CD14-positive monocyte (primary cell): Measurements from ENCODE around the gene PHLDB3. TPM values are rescaled to one million over a fixed set of nuclear protein-coding genes. Genes with fewer than 3 reads are reported as not detected.
A peak's percentile ranks its signal among the peaks of the same experiment; 100 is the strongest.
"Not testable (repeated sequence)": the region's sequence is repeated elsewhere in the genome, so short reads cannot be mapped to it uniquely, and the experiment has no call there.

Experiments used
- DNase-seq, 3 donors: peaks; one replicate each; pipeline ENCODE4 v3.0.0-alpha.2; 2011 to 2022
- H2AFZ ChIP-seq: 2 replicates; pipeline ENCODE4 v1.6.0; 2012; ENCODE audit warnings: mild to moderate bottlenecking, low read depth, low read length, inconsistent platforms; ENCODE audit not compliant: insufficient read depth, poor library complexity, severe bottlenecking
- H3K27ac ChIP-seq, 2 donors: 1 replicate in 1 of 2; 2 replicates in 1 of 2; pipeline ENCODE4 v1.5.1; 2012 to 2013; ENCODE audit warnings: low read length in 2 of 2, control low read depth in 1 of 2, inconsistent platforms in 1 of 2, low read depth in 1 of 2, mild to moderate bottlenecking in 1 of 2
- H3K27me3 ChIP-seq, 2 donors: one replicate each; pipeline versions ENCODE4 v1.6.0 to v1.6.1; 2011 to 2013; ENCODE audit warnings: low read length in 2 of 2; ENCODE audit not compliant: control insufficient read depth in 2 of 2, insufficient read depth in 2 of 2
- H3K36me3 ChIP-seq, 2 donors: replicated peaks in 1 of 2; 1 replicate in 1 of 2; 2 replicates in 1 of 2; pipeline versions ENCODE4 v1.5.1 to v1.6.1; 2012 to 2013; ENCODE audit warnings: low read length in 2 of 2, control low read depth in 1 of 2, inconsistent platforms in 1 of 2, mild to moderate bottlenecking in 1 of 2; ENCODE audit not compliant: insufficient read depth in 2 of 2, control insufficient read depth in 1 of 2
- H3K4me1 ChIP-seq, 2 donors: 1 replicate in 1 of 2; 2 replicates in 1 of 2; pipeline versions ENCODE4 v1.5.1 to v1.6.1; 2012 to 2013; ENCODE audit warnings: low read length in 2 of 2, control low read depth in 1 of 2, inconsistent platforms in 1 of 2, mild to moderate bottlenecking in 1 of 2, moderate library complexity in 1 of 2; ENCODE audit not compliant: insufficient read depth in 2 of 2, control insufficient read depth in 1 of 2
- H3K4me2 ChIP-seq: replicated peaks from 2 replicates; pipeline ENCODE3; 2012; ENCODE audit warnings: low read length, moderate library complexity, mild to moderate bottlenecking; ENCODE audit not compliant: poor library complexity, severe bottlenecking; ENCODE audit errors: extremely low read depth
- H3K4me3 ChIP-seq, 3 experiments: fragments of 200-600 bp in 1 of 3; sonication (generic) in 1 of 3; replicated peaks in 1 of 3; 1 replicate in 2 of 3; 2 replicates in 1 of 3; pipeline ENCODE4 v1.5.1; 2011 to 2013; ENCODE audit warnings: low read length in 3 of 3, mild to moderate bottlenecking in 3 of 3, control low read depth in 2 of 3, low read depth in 2 of 3, inconsistent platforms in 1 of 3, moderate library complexity in 1 of 3
- H3K79me2 ChIP-seq: 2 replicates; pipeline ENCODE4 v1.6.0; 2012; ENCODE audit warnings: mild to moderate bottlenecking, control low read depth, inconsistent platforms, low read length, moderate library complexity; ENCODE audit not compliant: insufficient read depth
- H3K9ac ChIP-seq: 2 replicates; pipeline ENCODE4 v1.6.0; 2017; ENCODE audit warnings: low read length, mild to moderate bottlenecking; ENCODE audit not compliant: insufficient read depth, poor library complexity, severe bottlenecking
- H3K9me3 ChIP-seq, 2 donors: replicated peaks in 1 of 2; 1 replicate in 1 of 2; 2 replicates in 1 of 2; pipeline versions ENCODE4 v1.5.1 to v1.6.1; 2012 to 2013; ENCODE audit warnings: low read length in 2 of 2, control low read depth in 1 of 2; ENCODE audit not compliant: control insufficient read depth in 1 of 2, insufficient read depth in 1 of 2
- H4K20me1 ChIP-seq: 2 replicates; pipeline ENCODE4 v1.6.0; 2012; ENCODE audit warnings: mild to moderate bottlenecking, low read length, control low read depth, moderate library complexity; ENCODE audit not compliant: insufficient read depth
- H3K27ac Mint-ChIP-seq, 7 donors: one replicate each; pipeline ENCODE4 v1.8.0; 2020; ENCODE audit warnings: mild to moderate bottlenecking in 7 of 7, mixed read lengths in 7 of 7, moderate library complexity in 6 of 7, inconsistent platforms in 2 of 7
- H3K27me3 Mint-ChIP-seq, 3 donors: one replicate each; pipeline ENCODE4 v1.8.0; 2021 to 2022; ENCODE audit warnings: low read depth in 3 of 3, mild to moderate bottlenecking in 3 of 3, mixed read lengths in 3 of 3, moderate library complexity in 3 of 3, inconsistent platforms in 1 of 3
- H3K36me3 Mint-ChIP-seq, 2 donors: one replicate each; pipeline ENCODE4 v1.8.0; 2020; ENCODE audit warnings: mixed read lengths in 2 of 2, inconsistent platforms in 1 of 2, mild to moderate bottlenecking in 1 of 2
- H3K4me1 Mint-ChIP-seq: one replicate; pipeline ENCODE4 v1.8.0; 2020; ENCODE audit warnings: mild to moderate bottlenecking, mixed read lengths
- H3K4me3 Mint-ChIP-seq, 2 donors: one replicate each; pipeline ENCODE4 v1.8.0; 2020; ENCODE audit warnings: mild to moderate bottlenecking in 2 of 2, mixed read lengths in 2 of 2, moderate library complexity in 1 of 2
- H3K9me3 Mint-ChIP-seq, 7 donors: one replicate each; pipeline ENCODE4 v1.8.0; 2020 to 2022; ENCODE audit warnings: mixed read lengths in 7 of 7, mild to moderate bottlenecking in 6 of 7, moderate library complexity in 6 of 7, inconsistent platforms in 2 of 7
- WGBS: methylation state at CpG from one replicate; pipeline ENCODE4 v1.1.5; 2013; ENCODE audit warnings: missing lambda C conversion rate; ENCODE audit not compliant: insufficient coverage; 5-methylcytosine and 5-hydroxymethylcytosine counted together
- intact Hi-C, 2 donors: fragments of 100-400 bp; cut with micrococcal nuclease; formaldehyde crosslinking; loops; one replicate each; pipeline versions ENCODE4 v1.15.0 to v1.15.1; 2023
- polyA plus RNA-seq, 3 donors: library from polyadenylated mRNA; depleted of rRNA in 1 of 3; unstranded in 2 of 3; stranded (reverse) in 1 of 3; fragments of 300-500 nt in 2 of 3; fragments of >200 nt in 1 of 3; fragmentation: Illumina TruSeq in 2 of 3; gene quantifications; 1 replicate in 2 of 3; 2 replicates in 1 of 3; pipeline ENCODE4 v1.2.3, GENCODE V29; 2012 to 2021
- TF ChIP-seq, protein P1 (sequence below): fragments of 200-600 bp; IDR thresholded peaks from one replicate; pipeline ENCODE4 v1.8.0; 2022; ENCODE audit warnings: antibody characterized with exemption, mild to moderate bottlenecking

The PHLDB3 gene
- polyA plus RNA-seq, 3 donors, result 1.4 to 3.4 (median 1.7) TPM

DNA sequence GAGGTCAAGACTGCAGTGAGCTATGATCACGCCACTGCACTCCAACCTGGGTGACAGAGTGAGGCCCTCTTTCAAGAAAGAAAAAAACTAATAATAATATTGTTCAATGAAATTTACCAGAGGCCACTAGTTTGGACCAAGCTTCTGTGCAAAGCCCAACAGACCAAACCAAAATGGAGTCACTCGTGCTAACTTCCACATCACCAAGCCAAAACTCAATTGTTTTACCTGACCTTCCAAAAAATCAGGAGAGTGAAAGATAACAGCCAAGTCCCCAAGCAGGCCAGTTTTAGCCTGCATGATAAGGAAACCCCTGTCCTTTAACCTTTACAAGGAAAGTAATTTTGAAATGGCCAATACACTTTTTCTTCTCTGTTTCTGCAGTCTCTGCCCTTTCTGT lies 59.1 kb downstream of the PHLDB3 start:
- H3K4me1 Mint-ChIP-seq, result peaks cover 25% of the 10 kb centered on the region
- Histone ChIP-seq H3K36me3 (no peaks in the 10 kb centered on the region), H3K27ac (no peak overlapping the region), H3K4me1 (peaks cover 35 to 36% of the 10 kb centered on the region in 2 donors), H3K27me3 (no peaks in the 10 kb centered on the region), H4K20me1 (no peaks in the 10 kb centered on the region), H3K9me3 (no peaks in the 10 kb centered on the region), H3K9ac (no peak overlapping the region), H3K4me2 (no peak overlapping the region), H2AFZ (no peak overlapping the region), H3K4me3 (no peak overlapping the region), H3K79me2 (no peaks in the 10 kb centered on the region)
- WGBS, result 100% methylated on average over 1 of the region's 2 CpGs
- no peak overlapping the region for H3K4me3 Mint-ChIP-seq
- no peak for DNase-seq
- intact Hi-C loops, result loop anchor here in 1 of 2 donors (5.0 kb wide), 2 partner anchors 62 to 77 kb away; no protein-coding TSS in a partner anchor
- peaks cover 8 to 16% (median 12%) of the 10 kb centered on the region in 3 donors for H3K27me3 Mint-ChIP-seq
- H3K9me3 Mint-ChIP-seq, result peaks cover 0 to 3% (median 0%) of the 10 kb centered on the region in 7 donors
- no peak overlapping the region for H3K27ac Mint-ChIP-seq
- TF ChIP-seq, protein P1, sequence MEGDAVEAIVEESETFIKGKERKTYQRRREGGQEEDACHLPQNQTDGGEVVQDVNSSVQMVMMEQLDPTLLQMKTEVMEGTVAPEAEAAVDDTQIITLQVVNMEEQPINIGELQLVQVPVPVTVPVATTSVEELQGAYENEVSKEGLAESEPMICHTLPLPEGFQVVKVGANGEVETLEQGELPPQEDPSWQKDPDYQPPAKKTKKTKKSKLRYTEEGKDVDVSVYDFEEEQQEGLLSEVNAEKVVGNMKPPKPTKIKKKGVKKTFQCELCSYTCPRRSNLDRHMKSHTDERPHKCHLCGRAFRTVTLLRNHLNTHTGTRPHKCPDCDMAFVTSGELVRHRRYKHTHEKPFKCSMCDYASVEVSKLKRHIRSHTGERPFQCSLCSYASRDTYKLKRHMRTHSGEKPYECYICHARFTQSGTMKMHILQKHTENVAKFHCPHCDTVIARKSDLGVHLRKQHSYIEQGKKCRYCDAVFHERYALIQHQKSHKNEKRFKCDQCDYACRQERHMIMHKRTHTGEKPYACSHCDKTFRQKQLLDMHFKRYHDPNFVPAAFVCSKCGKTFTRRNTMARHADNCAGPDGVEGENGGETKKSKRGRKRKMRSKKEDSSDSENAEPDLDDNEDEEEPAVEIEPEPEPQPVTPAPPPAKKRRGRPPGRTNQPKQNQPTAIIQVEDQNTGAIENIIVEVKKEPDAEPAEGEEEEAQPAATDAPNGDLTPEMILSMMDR, result no peak
- no peaks in the 10 kb centered on the region for H3K36me3 Mint-ChIP-seq

DNA sequence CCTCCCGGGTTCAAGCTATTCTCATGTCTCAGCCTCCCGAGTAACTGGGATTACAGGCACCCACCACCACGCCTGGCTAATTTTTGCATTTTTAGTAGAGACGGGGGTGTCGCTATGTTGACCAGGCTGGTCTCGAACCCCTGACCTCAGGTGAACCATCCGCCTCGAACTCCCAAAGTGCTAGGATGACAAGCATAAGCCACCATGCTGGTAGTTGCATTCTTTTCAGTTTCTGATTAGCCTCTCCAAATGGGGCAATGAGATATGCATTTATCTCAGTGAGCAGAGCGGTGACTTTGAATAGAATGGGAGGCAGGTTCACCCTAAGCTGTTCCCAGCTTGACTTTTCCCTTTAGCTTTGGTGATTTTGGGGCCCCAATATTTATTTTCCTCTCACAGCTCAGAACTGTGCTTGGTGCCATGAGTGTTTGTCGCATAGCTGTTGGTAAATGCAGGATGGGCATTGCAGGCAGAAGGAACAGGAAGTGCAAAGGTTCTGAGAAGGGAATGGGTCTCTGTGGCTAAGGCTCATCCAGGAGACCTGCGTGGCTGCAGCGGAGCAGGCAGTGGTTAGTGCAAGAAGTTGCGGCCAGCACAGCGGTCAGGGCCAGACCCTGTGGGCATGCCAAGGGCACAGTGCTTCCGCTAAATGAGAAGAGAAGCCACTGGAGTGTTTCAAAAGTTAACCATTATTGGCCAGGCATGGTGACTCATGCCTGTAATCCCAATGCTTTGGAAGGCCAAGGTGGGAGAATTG lies 59.8 kb downstream of the PHLDB3 start:
- H2AFZ ChIP-seq, result no peak overlapping the region
- H3K9me3 ChIP-seq, result no peaks in the 10 kb centered on the region
- H3K27ac ChIP-seq, result no peak overlapping the region
- TF ChIP-seq, protein P1, result no peak
- Mint-ChIP-seq H3K27me3 (peaks cover 8 to 16% (median 12%) of the 10 kb centered on the region in 3 donors), H3K9me3 (peaks cover 0 to 3% (median 0%) of the 10 kb centered on the region in 7 donors), H3K27ac (peak overlapping the region in 5 of 7 donors; percentile 41 to 78 (median 47)), H3K4me3 (no peak overlapping the region), H3K4me1 (peaks cover 25% of the 10 kb centered on the region), H3K36me3 (no peaks in the 10 kb centered on the region)
- H3K9ac ChIP-seq, result no peak overlapping the region
- intact Hi-C loops, result loop anchor here in 1 of 2 donors (5.0 kb wide), 2 partner anchors 63 to 78 kb away; no protein-coding TSS in a partner anchor
- H3K27me3 ChIP-seq, result no peaks in the 10 kb centered on the region
- H3K4me3 ChIP-seq, result no peak overlapping the region
- H3K79me2 ChIP-seq, result no peaks in the 10 kb centered on the region
- DNase-seq, result peak; percentile 54 to 81 (median 62)
- 66% methylated on average over 12 of the region's 15 CpGs for WGBS
- H3K4me1 ChIP-seq, result peaks cover 35 to 37% of the 10 kb centered on the region in 2 donors
- H3K36me3 ChIP-seq, result no peaks in the 10 kb centered on the region
- H3K4me2 ChIP-seq, result no peak overlapping the region
- no peaks in the 10 kb centered on the region for H4K20me1 ChIP-seq

DNA sequence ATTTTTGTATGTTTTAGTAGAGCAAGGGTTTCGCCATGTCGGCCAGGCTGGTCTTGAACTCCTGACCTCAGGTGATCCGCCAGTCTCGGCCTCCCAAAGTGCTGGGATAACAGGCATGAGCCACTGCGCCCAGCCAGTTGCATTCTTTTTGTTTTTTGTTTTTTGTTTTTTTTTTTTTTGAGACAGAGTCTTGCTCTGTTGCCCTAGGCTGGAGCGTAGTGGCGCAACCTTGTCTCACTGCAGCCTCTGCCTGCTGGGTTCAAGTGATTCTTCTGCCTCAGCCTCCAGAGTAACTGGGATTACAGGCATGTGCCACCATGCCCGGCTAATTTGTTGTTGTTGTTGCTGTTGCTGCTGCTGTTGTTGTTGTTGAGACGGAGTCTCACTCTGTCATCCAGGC lies 60.5 kb downstream of the PHLDB3 start:
- peaks cover 31% of the 10 kb centered on the region for H3K4me1 Mint-ChIP-seq
- H4K20me1 ChIP-seq, intact Hi-C loops, H3K9me3 Mint-ChIP-seq, H3K27me3 ChIP-seq, H3K79me2 ChIP-seq, H3K4me3 ChIP-seq, H3K36me3 ChIP-seq, DNase-seq, H3K9me3 ChIP-seq, H3K27ac ChIP-seq, H3K4me2 ChIP-seq, H2AFZ ChIP-seq, H3K9ac ChIP-seq, H3K4me3 Mint-ChIP-seq, H3K36me3 Mint-ChIP-seq: not testable (repeated sequence)
- peaks cover 8 to 16% (median 12%) of the 10 kb centered on the region in 3 donors for H3K27me3 Mint-ChIP-seq
- WGBS, result 100% methylated on average over 6 of the region's 9 CpGs
- peaks cover 40 to 41% of the 10 kb centered on the region in 2 donors for H3K4me1 ChIP-seq
- peak overlapping the region in 1 of 7 donors; percentile 42 for H3K27ac Mint-ChIP-seq
